GM23338 (cell line): ENCODE measurements around the gene WWOX.

Experiments
- CREB1 ChIP-seq: fragments of 250-450 bp; sonication (Bioruptor Pico); IDR thresholded peaks from 2 replicates; pipeline ENCODE4 v1.5.0; 2020; ENCODE audit warnings: low read depth, mild to moderate bottlenecking, moderate library complexity
- EZH2 ChIP-seq: fragments of 200-600 bp; sonication (generic); IDR thresholded peaks from one replicate; pipeline ENCODE4 v1.8.0; 2017; ENCODE audit warnings: antibody characterized with exemption, mild to moderate bottlenecking, low read depth; ENCODE audit not compliant: unreplicated experiment
- EZH2phosphoT487 ChIP-seq: fragments of 200-600 bp; sonication (generic); IDR thresholded peaks from one replicate; pipeline ENCODE4 v1.8.1; 2018; ENCODE audit warnings: antibody characterized with exemption; ENCODE audit not compliant: unreplicated experiment
- JUNB ChIP-seq: IDR thresholded peaks from one replicate; pipeline ENCODE4 v1.6.1; 2016; ENCODE audit warnings: antibody characterized with exemption; ENCODE audit not compliant: unreplicated experiment
- NANOG ChIP-seq: IDR thresholded peaks from 2 replicates; pipeline ENCODE4 v1.6.1; 2016; ENCODE audit warnings: antibody characterized with exemption, borderline replicate concordance
- POLR2AphosphoS5 ChIP-seq: IDR thresholded peaks from 2 replicates; pipeline ENCODE4 v1.6.1; 2016; ENCODE audit warnings: antibody characterized with exemption, low read depth
- STAT1 ChIP-seq: IDR thresholded peaks from one replicate; pipeline ENCODE4 v1.6.1; 2016; ENCODE audit warnings: antibody characterized with exemption; ENCODE audit not compliant: unreplicated experiment
- ZNF114 ChIP-seq: fragments of 250-450 bp; sonication (Bioruptor Pico); IDR thresholded peaks from 2 replicates; pipeline ENCODE4 v1.5.0; 2020; ENCODE audit warnings: mild to moderate bottlenecking, moderate library complexity
- ZNF331 ChIP-seq: fragments of 250-450 bp; sonication (Bioruptor Pico); IDR thresholded peaks from 2 replicates; pipeline ENCODE4 v1.5.0; 2020; ENCODE audit warnings: low read depth, mild to moderate bottlenecking, moderate library complexity
- ZNF462 ChIP-seq: fragments of 250-450 bp; sonication (Bioruptor Pico); IDR thresholded peaks from 2 replicates; pipeline ENCODE4 v1.5.0; 2020; ENCODE audit warnings: mild to moderate bottlenecking, moderate library complexity
- TF ChIP-seq, protein P1 (sequence below), 2 experiments: fragments of 200-600 bp in 1 of 2; sonication (generic) in 1 of 2; conservative IDR thresholded peaks; 2 replicates each; pipeline versions ENCODE4 v1.5.1 to v1.6.1; 2016 to 2017; ENCODE audit warnings: antibody characterized with exemption in 2 of 2, low read depth in 2 of 2, mild to moderate bottlenecking in 2 of 2, moderate library complexity in 1 of 2
- TF ChIP-seq, protein P2 (sequence below): IDR thresholded peaks from one replicate; pipeline ENCODE4 v1.6.1; 2018; ENCODE audit warnings: antibody characterized with exemption; ENCODE audit not compliant: unreplicated experiment
- TF ChIP-seq, protein P3 (sequence below): IDR thresholded peaks from 2 replicates; pipeline ENCODE4 v1.6.1; 2016; ENCODE audit warnings: antibody characterized with exemption

- no peak for TF ChIP-seq CREB1 (CRISPR knock-in tag)
- TF ChIP-seq, protein P1, sequence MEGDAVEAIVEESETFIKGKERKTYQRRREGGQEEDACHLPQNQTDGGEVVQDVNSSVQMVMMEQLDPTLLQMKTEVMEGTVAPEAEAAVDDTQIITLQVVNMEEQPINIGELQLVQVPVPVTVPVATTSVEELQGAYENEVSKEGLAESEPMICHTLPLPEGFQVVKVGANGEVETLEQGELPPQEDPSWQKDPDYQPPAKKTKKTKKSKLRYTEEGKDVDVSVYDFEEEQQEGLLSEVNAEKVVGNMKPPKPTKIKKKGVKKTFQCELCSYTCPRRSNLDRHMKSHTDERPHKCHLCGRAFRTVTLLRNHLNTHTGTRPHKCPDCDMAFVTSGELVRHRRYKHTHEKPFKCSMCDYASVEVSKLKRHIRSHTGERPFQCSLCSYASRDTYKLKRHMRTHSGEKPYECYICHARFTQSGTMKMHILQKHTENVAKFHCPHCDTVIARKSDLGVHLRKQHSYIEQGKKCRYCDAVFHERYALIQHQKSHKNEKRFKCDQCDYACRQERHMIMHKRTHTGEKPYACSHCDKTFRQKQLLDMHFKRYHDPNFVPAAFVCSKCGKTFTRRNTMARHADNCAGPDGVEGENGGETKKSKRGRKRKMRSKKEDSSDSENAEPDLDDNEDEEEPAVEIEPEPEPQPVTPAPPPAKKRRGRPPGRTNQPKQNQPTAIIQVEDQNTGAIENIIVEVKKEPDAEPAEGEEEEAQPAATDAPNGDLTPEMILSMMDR (conservative IDR thresholded peaks at IDR 0.05; ENCODE audit: low read depth in 2 of 2) = no peak
- no peak for TF ChIP-seq ZNF114 (CRISPR knock-in tag)
- no peak for TF ChIP-seq EZH2
- TF ChIP-seq POLR2AphosphoS5 = no peak
- no peak for TF ChIP-seq ZNF331
- TF ChIP-seq NANOG = no peak
- no peak for TF ChIP-seq JUNB
- no peak for TF ChIP-seq EZH2phosphoT487
- TF ChIP-seq, protein P2, sequence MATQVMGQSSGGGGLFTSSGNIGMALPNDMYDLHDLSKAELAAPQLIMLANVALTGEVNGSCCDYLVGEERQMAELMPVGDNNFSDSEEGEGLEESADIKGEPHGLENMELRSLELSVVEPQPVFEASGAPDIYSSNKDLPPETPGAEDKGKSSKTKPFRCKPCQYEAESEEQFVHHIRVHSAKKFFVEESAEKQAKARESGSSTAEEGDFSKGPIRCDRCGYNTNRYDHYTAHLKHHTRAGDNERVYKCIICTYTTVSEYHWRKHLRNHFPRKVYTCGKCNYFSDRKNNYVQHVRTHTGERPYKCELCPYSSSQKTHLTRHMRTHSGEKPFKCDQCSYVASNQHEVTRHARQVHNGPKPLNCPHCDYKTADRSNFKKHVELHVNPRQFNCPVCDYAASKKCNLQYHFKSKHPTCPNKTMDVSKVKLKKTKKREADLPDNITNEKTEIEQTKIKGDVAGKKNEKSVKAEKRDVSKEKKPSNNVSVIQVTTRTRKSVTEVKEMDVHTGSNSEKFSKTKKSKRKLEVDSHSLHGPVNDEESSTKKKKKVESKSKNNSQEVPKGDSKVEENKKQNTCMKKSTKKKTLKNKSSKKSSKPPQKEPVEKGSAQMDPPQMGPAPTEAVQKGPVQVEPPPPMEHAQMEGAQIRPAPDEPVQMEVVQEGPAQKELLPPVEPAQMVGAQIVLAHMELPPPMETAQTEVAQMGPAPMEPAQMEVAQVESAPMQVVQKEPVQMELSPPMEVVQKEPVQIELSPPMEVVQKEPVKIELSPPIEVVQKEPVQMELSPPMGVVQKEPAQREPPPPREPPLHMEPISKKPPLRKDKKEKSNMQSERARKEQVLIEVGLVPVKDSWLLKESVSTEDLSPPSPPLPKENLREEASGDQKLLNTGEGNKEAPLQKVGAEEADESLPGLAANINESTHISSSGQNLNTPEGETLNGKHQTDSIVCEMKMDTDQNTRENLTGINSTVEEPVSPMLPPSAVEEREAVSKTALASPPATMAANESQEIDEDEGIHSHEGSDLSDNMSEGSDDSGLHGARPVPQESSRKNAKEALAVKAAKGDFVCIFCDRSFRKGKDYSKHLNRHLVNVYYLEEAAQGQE = no peak
- no peak for TF ChIP-seq STAT1
- TF ChIP-seq, protein P3, sequence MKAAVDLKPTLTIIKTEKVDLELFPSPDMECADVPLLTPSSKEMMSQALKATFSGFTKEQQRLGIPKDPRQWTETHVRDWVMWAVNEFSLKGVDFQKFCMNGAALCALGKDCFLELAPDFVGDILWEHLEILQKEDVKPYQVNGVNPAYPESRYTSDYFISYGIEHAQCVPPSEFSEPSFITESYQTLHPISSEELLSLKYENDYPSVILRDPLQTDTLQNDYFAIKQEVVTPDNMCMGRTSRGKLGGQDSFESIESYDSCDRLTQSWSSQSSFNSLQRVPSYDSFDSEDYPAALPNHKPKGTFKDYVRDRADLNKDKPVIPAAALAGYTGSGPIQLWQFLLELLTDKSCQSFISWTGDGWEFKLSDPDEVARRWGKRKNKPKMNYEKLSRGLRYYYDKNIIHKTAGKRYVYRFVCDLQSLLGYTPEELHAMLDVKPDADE = no peak
- no peak for TF ChIP-seq ZNF462
Measured at GRCh38 chr16:78953526-78953925, 854.1 kb downstream of the WWOX start.
